Measurements from ENCODE around the gene ASB13.
"Not testable (repeated sequence)": the region's sequence is repeated elsewhere in the genome, so short reads cannot be mapped to it uniquely, and the experiment has no call there.

The ASB13 gene

DNA sequence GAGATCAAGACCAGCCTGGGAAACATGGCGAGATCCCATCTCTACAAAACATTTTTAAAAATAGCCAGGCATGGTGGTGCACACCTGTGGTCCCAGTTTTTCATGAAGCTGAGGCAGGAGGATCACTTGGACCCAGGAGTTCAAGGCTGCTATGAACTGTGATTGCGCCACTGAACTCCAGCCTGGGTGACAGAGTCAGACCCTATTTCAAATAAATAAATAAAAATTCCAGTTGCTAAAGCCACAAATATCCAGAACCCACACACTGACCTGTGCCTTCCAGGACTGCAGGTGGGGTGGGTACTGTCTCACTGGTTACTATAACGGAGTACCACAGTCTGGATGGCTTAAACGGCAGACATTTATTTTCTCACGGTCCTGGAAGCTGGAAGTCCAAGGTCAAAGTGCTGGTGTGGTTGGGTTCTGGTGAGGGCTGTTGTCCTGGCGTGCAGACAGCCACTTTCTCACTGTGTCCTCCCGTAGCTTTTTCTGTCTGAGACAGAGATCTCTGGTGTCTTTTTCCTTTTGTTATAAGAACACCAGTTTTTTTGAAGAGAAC, 38.8 kb downstream of the ASB13 start:
- DNase-seq (ENCODE audit: low read depth in 2 of 2) = no peak
- TF ChIP-seq, protein P1, sequence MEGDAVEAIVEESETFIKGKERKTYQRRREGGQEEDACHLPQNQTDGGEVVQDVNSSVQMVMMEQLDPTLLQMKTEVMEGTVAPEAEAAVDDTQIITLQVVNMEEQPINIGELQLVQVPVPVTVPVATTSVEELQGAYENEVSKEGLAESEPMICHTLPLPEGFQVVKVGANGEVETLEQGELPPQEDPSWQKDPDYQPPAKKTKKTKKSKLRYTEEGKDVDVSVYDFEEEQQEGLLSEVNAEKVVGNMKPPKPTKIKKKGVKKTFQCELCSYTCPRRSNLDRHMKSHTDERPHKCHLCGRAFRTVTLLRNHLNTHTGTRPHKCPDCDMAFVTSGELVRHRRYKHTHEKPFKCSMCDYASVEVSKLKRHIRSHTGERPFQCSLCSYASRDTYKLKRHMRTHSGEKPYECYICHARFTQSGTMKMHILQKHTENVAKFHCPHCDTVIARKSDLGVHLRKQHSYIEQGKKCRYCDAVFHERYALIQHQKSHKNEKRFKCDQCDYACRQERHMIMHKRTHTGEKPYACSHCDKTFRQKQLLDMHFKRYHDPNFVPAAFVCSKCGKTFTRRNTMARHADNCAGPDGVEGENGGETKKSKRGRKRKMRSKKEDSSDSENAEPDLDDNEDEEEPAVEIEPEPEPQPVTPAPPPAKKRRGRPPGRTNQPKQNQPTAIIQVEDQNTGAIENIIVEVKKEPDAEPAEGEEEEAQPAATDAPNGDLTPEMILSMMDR (IDR thresholded peaks at IDR 0.05; ENCODE audit: low read depth, low read length) = no peak
- no peak overlapping the region for H3K4me3 ChIP-seq (replicated peaks in 1 of 2; ENCODE audit: low read depth in 2 of 2, low read length in 2 of 2)

DNA sequence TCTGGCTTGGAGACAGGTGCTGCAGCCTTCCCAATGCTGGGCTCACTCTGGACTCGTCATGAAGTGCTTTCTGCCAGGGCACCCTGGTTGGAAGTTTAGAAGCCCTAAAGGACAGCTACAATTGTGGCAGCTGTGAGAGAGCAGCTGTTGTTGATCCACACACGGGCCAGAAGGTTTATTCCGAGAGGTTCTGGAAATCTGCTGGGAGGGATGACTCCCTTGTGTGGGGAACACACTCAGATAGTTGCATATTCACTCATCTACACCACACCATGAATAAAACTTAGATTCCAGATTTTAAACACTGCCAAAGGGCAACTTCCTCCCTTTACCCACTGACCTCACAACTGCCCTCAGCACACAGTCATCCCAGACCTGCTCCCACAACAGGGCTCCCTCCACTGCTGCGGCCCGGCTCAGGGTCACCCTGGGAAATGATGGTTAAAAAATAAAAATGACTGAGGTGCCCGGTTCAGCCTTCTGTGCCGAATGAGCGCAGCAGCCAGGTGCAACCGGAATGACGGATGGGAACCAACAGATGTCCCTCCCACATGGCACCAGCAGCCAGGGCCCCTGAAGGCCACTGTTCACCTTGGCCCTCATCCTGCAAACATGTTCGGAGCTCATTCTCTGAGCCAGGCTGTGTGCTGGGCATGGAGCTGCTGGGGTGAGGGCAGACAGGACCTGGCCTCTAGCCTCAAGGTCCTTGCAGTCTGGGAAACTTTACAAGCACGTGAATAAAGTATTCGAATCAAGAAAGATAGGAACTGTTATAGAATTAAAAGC, 40.2 kb downstream of the ASB13 start:
- DNase-seq (ENCODE audit: low read depth in 2 of 2) = no peak
- TF ChIP-seq, protein P1 (IDR thresholded peaks at IDR 0.05; ENCODE audit: low read depth, low read length) = no peak
- no peak overlapping the region for H3K4me3 ChIP-seq (replicated peaks in 1 of 2; ENCODE audit: low read depth in 2 of 2, low read length in 2 of 2)

DNA sequence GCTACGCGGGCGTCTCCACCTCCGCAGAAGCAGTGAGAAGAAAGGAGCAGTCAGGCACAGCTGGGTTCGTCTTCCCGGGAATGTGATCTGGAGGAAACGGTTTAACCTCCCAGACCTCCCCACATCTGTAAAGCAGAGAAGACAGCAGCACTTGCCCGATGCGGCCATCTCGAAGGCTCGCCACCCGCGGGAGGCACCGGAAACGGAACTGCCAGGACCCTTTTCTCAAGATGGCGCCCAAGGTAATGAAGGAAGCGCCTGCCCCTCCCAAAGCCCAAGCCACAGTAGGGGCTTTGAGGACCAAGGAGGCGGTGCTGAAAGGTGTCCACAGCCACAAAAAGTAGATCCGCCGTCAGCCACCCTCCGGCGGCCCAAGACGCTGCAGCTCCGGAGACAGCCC, 41.7 kb downstream of the ASB13 start:
- H3K4me3 ChIP-seq (replicated peaks in 1 of 2; ENCODE audit: low read depth in 2 of 2, low read length in 2 of 2) = no peak overlapping the region
- DNase-seq (ENCODE audit: low read depth in 2 of 2) = no peak
- TF ChIP-seq, protein P1 (IDR thresholded peaks at IDR 0.05; ENCODE audit: low read depth, low read length) = no peak

DNA sequence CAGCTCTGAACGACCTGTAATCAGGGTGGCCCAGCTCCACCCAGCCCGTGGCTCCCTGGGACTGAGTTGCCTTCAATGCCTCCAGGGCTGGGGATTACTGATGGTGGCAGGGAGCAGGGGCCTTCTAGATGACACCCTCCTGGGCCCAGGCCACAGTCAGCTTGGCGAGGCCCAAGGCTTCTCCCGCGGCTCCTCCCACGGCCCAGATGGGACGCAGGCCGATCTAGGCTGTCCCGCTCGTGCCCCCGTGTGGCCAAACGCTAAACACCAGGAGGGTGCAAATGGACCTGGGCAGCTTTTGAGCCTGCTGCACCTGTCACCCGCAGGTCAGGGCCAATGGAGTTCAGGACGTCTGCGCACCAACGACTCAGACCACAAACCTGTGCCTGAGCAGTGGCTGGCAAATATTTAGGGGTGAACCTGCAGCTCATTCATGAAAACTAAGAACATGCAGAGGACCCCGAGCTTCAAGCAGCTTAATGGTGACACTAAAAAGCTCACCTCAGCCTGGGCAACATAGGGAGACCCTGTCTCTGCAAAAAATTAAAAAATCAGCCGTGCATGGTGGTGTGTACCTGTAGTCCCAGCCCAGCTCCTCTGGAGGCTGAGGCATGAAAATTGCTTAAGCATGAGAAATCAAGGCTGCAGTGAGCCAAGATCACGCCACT, 43.2 kb downstream of the ASB13 start:
- DNase-seq (ENCODE audit: low read depth in 2 of 2) = peak; percentile 85
- no peak overlapping the region for H3K4me3 ChIP-seq (replicated peaks in 1 of 2; ENCODE audit: low read depth in 2 of 2, low read length in 2 of 2)
- TF ChIP-seq, protein P1 (IDR thresholded peaks at IDR 0.05; ENCODE audit: low read depth, low read length) = peak; percentile 93

DNA sequence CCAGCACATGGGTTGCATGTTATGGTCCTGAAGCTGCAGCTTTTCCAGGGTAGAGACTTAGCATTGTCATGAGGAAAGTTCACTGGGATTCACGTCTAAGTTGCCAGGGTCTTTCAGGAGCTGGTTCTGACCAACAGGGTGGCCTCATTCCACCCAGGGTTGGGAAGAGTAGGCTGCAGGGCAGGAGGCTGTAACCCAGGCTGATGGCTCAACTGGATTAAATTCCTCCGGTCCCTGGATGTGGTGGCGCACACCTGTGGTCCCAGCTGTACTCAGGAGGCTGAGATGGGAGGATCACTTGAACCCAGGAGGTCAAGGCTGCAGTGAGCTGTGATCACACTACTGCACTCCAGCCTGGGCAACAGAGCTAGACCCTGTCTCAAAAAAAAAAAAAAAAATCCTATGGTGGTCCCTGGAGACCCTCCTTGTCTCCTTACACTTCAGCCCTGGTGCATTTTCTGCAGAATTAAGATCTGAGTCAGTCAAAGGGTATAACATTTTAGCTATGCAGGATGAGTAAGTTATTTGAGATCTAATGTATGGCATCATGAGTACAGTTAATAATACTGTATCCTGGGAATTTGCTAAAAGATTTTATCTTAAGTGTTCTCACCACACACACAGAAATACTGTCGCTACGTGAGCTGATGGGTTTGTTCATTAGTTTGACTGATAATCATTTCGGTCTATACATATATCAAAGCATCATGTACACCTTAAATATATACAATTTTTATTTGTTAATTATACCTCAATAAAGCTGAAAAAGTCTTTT, 44.0 kb downstream of the ASB13 start:
- TF ChIP-seq, protein P1 (IDR thresholded peaks at IDR 0.05; ENCODE audit: low read depth, low read length) = no peak
- DNase-seq (ENCODE audit: low read depth in 2 of 2) = peak in 1 of 2 donors; percentile 40
- no peak overlapping the region for H3K4me3 ChIP-seq (replicated peaks in 1 of 2; ENCODE audit: low read depth in 2 of 2, low read length in 2 of 2)

DNA sequence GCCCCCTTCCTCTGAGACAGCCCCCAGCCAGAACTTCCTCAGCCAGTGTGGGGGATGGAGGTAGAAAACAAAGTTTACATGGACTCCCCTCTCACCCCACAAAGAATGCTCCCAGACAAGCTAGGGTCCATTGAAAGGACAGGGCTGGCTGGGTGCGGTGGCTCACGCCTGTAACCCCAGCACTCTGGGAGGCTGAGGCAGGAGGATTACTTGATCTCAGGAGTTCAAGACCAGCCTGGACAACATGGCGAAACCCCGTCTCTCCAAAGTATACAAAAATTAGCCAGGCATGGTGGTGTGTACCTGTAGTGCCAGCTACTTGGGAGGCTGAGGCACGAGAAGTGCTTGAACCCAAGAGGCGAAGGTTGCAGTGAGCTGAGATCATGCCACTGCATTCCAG, 45.0 kb downstream of the ASB13 start:
- not testable (repeated sequence) for H3K4me3 ChIP-seq (replicated peaks in 1 of 2; ENCODE audit: low read depth in 2 of 2, low read length in 2 of 2); DNase-seq (ENCODE audit: low read depth in 2 of 2)

DNA sequence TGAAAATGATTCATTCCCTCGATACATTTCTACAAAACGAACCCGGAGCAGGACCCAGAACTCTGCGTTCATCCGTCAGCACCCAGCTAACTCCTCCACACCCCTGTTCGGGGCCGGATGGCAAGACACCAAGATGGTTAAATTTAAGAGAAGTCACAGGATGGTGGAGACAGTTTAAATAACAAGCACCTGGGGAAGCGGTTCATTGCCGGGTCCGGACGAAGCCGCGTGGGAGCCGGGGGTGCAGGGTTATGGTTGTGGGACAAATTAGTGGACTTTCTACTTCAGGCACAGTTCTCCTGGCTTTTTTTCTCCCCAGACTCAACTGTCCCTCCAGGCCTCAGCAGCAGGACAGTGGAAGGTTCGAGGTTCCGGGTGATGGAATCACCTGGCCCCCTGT, 45.4 kb downstream of the ASB13 start:
- H3K4me3 ChIP-seq (replicated peaks in 1 of 2; ENCODE audit: low read depth in 2 of 2, low read length in 2 of 2) = no peak overlapping the region
- DNase-seq (ENCODE audit: low read depth in 2 of 2) = no peak
- TF ChIP-seq, protein P1 (IDR thresholded peaks at IDR 0.05; ENCODE audit: low read depth, low read length) = no peak
